SU-DHL-6 (cell line): ENCODE results near the gene BLVRB.

Experiments used
- CTCF ChIP-seq: fragments of 200-600 bp; sonication (generic); IDR thresholded peaks from one replicate; pipeline ENCODE4 v1.5.1; 2017; ENCODE audit warnings: antibody characterized with exemption, mild to moderate bottlenecking, low read length, moderate library complexity; ENCODE audit not compliant: insufficient read depth, poor library complexity, severe bottlenecking
- EZH2phosphoT487 ChIP-seq: fragments of 200-600 bp; sonication (generic), shearing (Covaris generic); conservative IDR thresholded peaks from 2 replicates; pipeline ENCODE4 v1.6.1; 2018; ENCODE audit warnings: mild to moderate bottlenecking, antibody characterized with exemption, low read length, moderate library complexity, mixed read lengths

- no peak for TF ChIP-seq CTCF
- TF ChIP-seq EZH2phosphoT487: no peak
These were observed 7.5 kb downstream of the BLVRB start for GRCh38 chr19:40457953-40458596.
